Eye (tissue), 1 donor: ENCODE results near the gene ZSCAN10.
A peak's percentile ranks its signal among the peaks of the same experiment; 100 is the strongest.

Experiments used
- DNase-seq: peaks from one replicate; pipeline ENCODE4 v3.0.0-alpha.2; 2015

Gene ZSCAN10

GRCh38 chr16:3101841-3102470, 2.9 kb upstream of the ZSCAN10 start:
- peak; percentile 6 for DNase-seq

- DNase-seq = peak; percentile 43
Measured at GRCh38 chr16:3101018-3101840, 2.1 kb upstream of the ZSCAN10 start.

- peak; percentile 92 for DNase-seq
Measured at GRCh38 chr16:3099732-3100499, 822 bp upstream of the ZSCAN10 start.

GRCh38 chr16:3099395-3099731, 269 bp upstream of the ZSCAN10 start:
- DNase-seq = no peak

GRCh38 chr16:3097266-3097665, 1.8 kb downstream of the ZSCAN10 start:
- DNase-seq = no peak

GRCh38 chr16:3096362-3096761, 2.7 kb downstream of the ZSCAN10 start:
- DNase-seq = no peak

- DNase-seq = no peak
Measured at GRCh38 chr16:3095869-3096268, 3.2 kb downstream of the ZSCAN10 start.

- peak; percentile 17 for DNase-seq
Measured at GRCh38 chr16:3094289-3095027, 4.6 kb downstream of the ZSCAN10 start.

GRCh38 chr16:3092501-3092941, 6.6 kb downstream of the ZSCAN10 start:
- peak; percentile 17 for DNase-seq

- DNase-seq = no peak
Measured at GRCh38 chr16:3091551-3091950, 7.5 kb downstream of the ZSCAN10 start.

- no peak for DNase-seq
Measured at GRCh38 chr16:3089717-3090592, 9.1 kb downstream of the ZSCAN10 start.

- DNase-seq = no peak
Measured at GRCh38 chr16:3088925-3089716, 10.0 kb downstream of the ZSCAN10 start.

- no peak for DNase-seq
Measured at GRCh38 chr16:3088450-3088849, 10.6 kb downstream of the ZSCAN10 start.

GRCh38 chr16:3087243-3088235, 11.6 kb downstream of the ZSCAN10 start:
- DNase-seq = peak; percentile 23

- no peak for DNase-seq
Measured at GRCh38 chr16:3086596-3087242, 12.4 kb downstream of the ZSCAN10 start.

- DNase-seq = no peak
Measured at GRCh38 chr16:3085868-3086595, 13.1 kb downstream of the ZSCAN10 start.

- DNase-seq = no peak
Measured at GRCh38 chr16:3084969-3085670, 14.0 kb downstream of the ZSCAN10 start.

- DNase-seq = no peak
Measured at GRCh38 chr16:3084491-3084890, 14.6 kb downstream of the ZSCAN10 start.
